Glomerular endothelial cell (primary cell): Measurements from ENCODE around the gene HGF. TPM values are rescaled to one million over a fixed set of nuclear protein-coding genes. Genes with fewer than 3 reads are reported as not detected.
"Not testable (repeated sequence)": the region's sequence is repeated elsewhere in the genome, so short reads cannot be mapped to it uniquely, and the experiment has no call there.

Experiments used
- DNase-seq: peaks from one replicate; pipeline ENCODE4 v3.0.0-alpha.2; 2011; ENCODE audit warnings: low read depth, low spot score; ENCODE audit errors: extremely low read depth
- total RNA-seq: library from RNA; depleted of rRNA; stranded (reverse); fragments of >200 nt; gene quantifications from 2 replicates; pipeline ENCODE4 v1.2.3, GENCODE V29; 2015

Gene HGF
- total RNA-seq, 1 donor from 2014 or later, result 2.0 TPM

DNA sequence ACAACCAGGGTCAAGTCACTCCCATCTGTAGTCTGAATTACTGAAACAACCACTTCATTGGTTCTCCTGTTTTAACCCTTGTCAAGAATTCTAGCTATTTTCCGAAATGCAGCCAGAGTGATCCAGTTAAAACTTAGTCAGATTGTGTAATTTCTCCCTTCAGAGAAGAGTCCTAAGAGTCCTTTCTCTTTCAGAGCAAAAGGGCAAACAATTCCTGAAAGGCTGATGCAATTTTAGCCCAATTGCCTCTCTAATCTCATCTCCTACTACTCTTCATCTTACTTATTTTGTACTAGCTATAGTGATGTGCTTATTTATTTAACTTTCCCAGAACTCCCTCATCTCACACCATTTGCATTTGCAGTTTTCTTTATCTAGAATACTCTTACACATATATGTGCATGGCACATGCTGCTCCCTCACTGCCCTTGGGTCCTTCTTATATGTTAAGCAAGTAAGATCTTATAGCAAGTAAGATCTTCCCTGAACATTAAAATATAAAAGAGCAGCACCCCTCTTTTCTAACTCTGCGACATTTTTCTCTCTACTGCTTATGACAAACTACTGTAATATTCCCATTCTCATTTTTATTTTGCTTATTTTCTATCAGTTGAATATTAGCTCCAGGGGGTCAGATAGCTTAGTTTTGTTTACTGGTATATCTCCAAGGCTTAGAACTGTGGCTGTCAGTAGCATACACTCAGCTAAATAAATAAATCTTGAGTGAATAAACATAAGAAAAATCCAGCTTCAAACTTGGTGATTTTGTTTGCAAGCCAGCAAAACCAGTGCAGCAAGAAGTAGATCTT is 44.6 kb downstream of the HGF start:
- DNase-seq, result no peak

DNA sequence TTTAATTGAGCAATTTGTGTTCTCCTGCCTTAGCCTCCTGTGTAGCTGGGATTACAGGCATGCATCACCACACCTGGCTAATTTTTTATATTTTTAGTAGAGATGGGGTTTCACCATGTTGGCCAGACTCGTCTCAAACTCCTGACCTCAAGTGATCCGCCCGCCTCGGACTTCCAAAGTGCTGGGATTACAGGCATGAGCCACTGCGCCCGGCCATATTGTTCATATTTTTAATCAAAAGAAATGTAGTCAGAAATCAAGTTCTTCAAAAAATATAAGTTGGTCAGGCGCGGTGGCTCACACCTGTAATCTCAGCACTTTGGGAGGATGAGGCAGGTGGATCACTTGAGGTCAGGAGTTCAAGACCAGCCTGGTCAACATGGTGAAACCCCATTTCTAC is 47.6 kb downstream of the HGF start:
- not testable (repeated sequence) for DNase-seq

DNA sequence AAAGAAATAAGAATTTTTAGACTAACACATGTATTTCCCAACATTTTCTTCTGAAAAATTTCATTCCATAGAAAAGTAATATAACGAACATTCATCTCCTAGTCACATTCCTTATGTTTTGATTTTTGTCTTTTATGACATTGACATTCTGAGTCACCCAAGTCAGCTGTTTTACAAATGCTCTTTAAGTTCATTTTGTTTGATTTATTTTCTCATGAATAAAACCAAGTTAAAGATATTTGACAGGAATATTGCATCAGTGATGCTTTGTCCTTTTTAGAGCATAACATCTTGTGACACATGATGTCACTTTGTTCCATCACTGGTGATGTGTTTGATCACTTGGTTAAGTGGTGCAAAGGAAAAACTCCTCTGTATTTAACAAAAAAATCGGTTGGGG is 48.4 kb downstream of the HGF start:
- no peak for DNase-seq

DNA sequence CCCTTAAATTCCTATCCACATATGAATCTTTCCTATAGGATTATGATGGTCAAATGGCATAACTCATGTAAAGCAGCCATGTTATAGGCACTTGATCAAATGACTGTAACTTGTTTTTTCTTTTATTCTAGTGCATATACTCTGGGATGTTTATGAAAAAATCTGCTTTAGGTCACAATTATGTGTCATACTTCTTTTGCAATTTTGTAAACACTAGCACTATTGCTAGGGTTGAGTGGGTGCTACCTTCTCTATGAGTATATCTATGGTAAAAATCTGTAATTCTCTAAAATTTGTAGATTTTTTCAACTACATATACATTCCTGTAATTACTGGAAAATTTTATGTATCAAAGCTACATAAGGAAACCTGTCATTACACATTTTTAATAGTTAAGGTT is 50.0 kb downstream of the HGF start:
- DNase-seq, result no peak

DNA sequence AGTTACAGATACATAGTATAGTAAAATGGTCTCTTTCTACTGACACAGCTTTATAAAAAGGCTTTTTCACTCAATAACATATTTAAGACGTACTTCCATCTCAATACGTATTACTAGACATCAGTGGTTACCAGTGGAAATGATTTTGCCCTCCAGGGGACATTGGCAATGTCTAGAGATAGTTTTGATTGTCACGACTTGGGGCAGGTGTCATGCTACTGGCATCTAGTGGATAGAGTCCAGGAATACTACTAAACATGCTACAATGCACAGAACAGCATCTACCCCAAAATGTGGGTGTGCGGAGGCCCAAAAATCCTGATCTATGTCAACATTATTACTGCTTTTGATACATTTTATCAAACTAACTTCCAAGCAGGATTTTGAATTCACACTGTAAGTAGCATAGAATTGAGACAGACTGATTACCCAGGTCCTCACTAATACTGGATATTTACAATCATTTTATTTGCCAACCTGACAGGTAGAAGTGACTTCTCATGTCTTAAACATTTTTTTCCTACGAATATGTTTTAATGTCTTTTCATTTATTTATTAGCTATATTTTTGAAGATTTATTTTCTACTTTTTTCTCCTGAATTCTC is 53.8 kb downstream of the HGF start:
- DNase-seq, result peak; percentile 23

DNA sequence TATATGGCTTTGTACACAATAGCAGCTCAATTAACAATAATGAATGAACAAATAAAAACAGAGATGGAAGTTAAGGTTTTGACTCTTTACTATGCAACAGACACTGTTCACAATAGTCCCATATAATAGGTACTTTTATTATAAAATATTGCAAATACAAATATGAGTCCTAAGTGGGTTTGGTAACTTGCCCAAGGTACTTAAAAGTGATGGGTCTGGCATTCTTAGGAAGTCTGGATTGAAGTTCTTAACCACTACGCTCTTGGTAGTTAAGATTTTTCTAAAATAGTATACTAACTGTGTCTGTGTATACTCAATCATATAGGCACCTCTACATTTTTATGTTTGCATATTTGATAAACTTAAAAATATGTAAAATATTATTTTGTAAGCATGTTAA is 55.5 kb downstream of the HGF start:
- no peak for DNase-seq

DNA sequence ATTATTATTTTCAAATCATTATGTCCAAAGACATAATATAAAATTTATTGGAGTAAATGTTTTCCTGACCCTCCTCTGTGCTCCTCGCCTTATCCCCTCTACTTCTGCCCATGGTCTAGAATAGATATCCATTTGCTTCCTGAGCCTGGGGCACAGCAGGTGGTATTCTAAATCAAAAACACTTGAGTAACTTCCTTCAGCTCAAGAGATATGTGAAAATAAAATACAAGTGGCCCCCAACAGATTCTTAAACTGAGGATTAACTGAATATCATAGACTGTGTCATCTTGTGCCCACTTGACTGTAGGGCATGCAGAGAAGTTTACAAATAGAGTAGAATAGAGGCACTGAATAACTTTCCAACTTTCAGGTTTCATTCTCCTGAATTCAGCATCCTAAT is 59.1 kb downstream of the HGF start:
- DNase-seq, result no peak

DNA sequence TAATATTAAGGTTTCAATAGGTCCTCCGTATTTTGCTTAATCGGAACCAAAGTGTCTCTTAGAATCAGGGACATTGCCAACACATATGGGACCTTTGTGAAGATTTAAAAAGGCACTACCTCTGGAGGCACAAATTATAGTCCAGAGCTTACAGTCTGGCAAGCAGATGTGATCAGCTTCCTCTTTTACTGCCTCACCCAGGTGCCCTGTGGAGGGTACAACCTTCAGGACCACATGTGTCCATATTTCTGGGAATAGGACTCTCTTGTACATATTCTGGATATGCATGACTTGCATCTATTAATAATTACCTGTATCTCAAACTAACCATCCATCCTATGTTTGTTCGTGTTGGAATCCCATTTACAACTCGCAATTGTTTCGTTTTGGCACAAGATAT is 60.0 kb downstream of the HGF start:
- no peak for DNase-seq

DNA sequence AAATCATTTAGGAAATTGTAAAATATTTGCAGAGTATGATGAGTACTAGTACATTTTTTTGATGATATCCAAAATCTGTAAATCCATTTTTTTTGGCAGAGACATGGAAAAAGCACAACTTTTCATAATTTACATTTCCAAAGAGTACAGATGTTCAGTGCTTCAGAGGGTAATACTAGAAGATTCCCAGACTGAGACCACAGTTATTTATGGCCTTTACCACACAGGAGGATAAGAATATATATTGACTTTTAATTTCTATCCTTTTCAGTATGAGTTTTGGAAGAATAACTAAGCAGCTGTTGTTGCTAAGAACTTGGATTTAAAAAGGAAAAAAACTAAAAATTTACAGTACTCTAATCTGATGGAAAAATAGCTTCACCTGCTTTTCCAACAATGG is 61.9 kb downstream of the HGF start:
- no peak for DNase-seq

DNA sequence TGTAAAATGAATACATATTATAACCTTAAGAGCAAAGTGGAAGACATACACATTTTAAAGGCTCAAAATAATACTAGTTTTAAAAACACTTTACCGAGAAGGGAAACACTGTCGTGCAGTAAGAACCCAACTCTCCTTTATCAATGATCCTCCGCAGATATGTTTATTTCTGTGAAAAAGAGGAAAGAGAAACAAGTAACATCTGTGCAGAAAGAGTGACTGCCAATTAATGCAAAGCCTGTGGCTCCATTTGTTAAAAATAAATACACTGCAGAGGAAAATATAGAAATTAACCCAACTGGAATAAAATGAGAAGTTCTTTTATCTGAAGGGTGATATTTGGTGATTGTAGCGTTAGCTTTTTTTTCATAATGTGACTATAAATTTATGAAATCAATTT is 62.7 kb downstream of the HGF start:
- no peak for DNase-seq

DNA sequence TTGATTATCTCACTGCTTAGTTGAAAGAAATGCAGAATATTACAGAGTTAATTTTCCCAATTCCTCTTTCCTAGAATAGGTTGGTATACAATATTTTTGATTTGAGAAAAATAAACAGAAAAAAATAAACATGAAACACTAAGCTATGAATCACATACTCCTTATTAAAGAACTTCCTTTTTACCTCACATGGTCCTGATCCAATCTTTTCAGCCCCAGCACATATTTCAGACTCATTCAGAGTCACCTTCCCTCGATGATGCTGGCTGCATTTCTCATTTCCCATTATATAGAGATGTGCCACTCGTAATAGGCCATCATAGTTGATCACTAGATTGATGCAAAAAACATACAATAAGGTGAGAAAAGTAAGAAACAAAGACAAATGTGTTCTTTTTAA is 64.6 kb downstream of the HGF start:
- no peak for DNase-seq

DNA sequence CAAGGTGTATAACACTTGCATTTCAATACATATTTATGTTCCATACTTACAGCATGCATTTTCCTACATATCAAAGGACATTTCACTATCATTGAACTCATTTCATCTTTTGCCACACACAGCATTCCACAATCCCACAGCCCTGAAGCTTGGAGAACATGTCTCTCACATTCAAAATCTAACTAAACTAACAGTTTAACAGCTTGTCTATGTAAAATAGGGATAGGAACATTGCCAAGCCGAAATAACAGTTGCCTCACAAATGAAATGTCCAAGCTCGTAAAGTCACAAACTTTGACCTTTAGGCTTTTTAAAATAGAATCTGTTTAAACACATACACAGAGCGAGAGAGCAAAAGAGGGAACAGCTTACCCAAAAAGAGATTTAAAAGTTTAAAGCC is 65.3 kb downstream of the HGF start:
- no peak for DNase-seq

DNA sequence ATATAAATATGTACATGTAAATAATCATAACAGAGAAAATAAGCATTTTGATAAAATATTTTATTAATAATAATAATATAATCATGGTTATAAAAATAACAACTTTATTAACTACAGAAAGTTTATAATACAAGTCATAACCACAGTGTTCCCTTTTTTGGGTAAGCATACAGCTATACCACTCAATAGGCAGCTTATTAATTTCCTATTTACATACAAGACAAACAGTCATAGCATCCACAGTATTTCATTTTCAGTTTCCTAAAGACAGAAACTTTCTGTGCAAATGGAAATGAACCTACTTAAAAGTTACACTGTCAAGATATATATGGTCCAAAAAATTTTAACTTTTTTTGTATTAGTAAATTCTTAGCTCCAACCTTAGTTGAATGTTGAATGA is 70.9 kb downstream of the HGF start:
- DNase-seq, result no peak

DNA sequence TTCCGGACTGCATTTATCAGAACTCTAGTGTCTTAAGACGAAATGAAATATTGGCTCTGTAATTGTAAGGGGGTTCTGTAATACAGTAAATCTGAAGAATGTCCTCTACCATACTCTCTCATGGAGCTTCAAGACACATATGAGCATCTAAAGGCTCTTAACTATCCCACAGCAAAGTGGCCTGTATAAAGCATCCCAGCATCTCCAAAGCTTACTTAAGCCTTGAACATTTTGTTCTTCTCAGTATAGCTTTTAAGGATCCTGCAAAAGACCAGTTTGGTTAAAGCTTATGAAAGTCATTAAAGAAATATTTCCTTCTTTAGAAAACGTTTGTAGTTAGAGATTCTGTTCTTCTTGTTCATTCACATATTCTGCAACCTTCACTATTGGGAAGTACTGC is 75.1 kb downstream of the HGF start:
- DNase-seq, result no peak

DNA sequence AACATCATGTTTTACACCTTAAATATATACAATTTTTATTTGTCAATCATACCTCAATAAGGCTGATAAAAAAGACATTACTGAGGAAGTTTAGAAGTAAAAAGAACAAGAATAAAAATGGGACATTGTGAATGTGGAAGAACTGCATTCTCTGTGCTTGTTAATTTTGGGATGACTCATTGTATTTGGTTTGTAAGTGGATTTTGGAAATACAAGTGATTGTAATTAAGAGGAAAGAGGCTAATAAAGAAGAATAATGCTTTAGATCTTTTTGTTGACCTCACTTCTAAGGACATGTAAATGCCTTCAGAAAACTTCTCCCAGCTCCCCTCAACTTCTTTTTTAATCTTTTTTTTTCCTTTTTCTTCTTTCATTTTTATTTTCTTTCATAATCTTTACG is 76.0 kb downstream of the HGF start:
- DNase-seq, result no peak

DNA sequence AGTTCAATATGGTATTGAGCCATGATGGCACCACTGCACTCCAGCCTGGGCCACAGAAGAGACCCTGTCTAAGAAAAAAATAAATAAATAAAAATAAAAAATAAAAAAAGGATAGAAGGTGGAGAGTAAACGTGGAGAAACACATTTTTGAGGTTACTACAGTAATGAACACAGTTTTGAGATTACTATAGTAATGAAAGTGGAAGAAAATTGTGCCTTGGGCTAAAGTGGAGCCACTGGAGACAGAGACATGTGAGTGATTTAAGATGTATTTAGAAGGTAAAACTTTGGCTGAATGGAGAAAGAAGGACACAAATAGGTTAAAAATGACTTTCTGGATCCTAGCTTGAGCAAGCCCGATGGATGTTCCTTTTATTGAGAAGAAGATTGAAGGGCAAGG is 76.8 kb downstream of the HGF start:
- DNase-seq, result no peak

DNA sequence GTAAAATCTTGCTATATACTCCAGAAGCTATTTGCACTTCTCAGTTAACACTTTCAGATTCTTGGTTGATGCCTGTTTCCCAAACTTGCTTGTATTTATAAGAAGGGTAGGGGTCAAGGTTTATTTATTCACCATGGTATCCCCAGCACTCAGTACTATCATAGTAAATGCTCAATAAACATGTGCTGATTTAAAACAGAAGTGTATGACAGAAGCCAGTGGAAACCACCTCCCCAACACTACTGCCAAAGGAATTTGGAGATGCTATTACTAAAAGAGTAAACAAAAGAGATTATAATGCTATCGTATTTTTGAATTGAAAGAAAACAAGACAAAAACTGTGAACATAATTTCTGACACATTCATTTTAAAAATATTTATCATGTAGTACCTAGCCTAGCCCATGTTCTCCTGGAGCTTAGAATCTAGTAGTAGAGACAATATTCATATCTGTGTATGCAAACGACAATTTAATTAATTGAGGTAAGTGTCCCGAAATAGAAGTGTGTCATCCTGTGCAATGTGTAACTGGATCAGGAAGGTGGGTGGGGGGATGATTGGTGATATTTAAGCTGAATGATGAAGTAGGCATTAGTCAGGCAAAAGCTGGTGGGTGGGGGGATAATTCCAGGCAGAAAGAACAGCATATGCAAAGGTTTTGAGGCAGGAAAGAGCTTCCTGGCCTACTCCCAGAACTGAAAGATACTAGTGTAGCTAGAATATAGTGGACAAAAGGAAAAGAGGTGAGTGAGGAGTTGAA is 77.5 kb downstream of the HGF start:
- no peak for DNase-seq

DNA sequence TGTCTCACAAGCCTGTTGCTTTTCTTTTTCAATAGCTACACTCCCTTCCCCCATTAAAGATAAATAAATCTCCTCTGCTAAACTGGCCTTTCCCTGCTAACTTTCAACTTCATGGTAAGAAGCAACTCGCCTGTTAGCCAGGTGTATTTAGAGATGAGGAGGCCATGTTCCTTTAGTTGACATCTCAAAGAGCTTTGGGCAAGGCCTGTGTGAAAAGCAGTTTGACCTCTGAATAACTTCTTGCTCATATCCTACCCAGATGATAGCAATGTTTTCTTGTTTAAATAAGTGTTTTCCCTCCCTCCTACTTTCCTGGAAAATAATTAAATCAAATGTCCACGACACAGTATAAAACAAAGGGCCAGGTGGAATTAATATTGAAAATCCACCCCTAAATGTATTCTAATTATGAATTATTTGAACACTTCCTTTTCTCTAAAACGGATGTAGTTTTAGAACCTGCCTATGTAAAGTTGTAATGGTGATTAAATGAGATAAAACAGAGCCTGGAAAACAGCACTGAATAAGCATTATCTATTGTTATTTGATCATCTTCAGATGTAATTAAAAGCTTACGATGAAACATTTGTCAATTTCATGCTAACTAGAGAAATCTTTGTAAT is 78.5 kb downstream of the HGF start:
- DNase-seq, result no peak

DNA sequence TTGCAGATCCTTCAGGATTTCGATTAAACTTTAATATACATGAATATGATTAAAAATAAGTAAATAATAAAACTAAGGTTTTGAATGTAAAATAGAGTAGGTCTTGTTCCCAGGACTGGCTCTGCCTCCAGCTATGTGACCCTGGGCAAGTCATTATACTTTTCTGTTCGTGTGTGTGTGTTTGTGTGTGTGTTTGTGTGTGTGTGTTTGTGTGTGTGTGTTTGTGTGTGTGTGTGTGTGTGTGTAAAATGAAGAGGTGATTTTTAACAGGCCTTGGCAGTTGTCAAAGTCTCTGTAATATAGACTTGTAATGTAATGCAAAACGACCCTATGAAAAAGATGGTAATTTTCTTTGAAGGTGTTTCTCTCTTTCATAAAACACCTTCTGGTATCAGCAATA is 79.2 kb downstream of the HGF start:
- no peak for DNase-seq

DNA sequence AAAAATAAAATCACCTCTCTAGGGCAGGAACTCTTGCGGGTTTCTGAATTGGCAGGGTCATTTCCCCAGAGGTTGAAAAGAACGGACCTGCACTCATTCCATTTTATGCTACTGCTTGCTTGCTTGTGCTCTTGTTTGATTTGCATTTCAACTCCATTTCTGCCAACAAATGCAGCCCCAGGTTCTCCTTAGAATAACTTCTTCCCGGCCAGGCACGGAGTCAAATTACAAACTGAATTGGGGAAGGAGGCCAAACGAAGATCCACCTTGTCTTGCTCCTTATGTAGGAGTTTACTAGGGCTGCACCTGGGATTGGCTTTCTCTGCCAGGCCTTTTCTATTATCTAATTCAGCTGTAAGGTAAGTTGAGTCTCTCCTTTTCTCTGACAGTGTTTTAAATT is 79.6 kb downstream of the HGF start:
- DNase-seq, result no peak

DNA sequence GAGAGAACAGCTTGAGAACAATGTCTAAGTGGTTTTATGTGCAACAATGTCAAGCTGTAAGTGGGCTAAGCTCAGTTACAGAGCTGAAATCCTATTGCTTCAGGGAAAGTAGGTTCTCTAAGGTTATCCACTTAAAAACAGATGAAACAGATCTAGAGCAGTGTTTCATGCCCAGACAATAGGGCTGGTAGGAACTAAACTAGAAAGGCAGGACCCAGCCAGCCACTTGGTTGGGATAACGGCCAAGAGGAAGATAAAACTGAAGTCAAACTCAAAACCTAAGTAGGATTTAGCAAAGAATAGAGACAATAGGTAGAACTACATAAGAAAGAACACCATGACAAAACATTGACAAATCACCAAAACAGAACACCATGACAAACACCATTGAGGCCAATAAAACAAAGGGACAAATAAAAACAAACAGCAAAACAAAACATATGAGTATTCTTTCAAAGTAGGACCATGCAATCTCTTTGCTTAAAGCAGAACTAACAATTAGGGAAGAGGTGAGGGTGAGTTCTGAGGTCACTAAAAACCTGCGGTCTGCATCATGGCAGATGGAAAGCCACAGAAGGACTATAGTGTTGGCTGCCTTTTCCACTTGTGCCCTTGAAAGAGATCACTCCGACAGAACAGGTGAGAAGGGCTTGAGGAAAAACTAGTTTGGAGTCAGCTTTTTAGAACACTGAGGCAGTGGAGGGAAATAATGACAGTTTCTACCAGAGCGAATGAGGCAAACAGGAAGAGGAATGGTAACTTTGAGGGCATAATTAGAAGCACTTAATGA is 81.0 kb downstream of the HGF start:
- no peak for DNase-seq
